ENCODE measurements around the gene PHIP. TPM values are rescaled to one million over a fixed set of nuclear protein-coding genes. Genes with fewer than 3 reads are reported as not detected.
"Not testable (repeated sequence)": the region's sequence is repeated elsewhere in the genome, so short reads cannot be mapped to it uniquely, and the experiment has no call there.

Gene PHIP
- total and polyA plus RNA-seq, 2 experiments from 2014 or later = 48.0 to 65.4 TPM

DNA sequence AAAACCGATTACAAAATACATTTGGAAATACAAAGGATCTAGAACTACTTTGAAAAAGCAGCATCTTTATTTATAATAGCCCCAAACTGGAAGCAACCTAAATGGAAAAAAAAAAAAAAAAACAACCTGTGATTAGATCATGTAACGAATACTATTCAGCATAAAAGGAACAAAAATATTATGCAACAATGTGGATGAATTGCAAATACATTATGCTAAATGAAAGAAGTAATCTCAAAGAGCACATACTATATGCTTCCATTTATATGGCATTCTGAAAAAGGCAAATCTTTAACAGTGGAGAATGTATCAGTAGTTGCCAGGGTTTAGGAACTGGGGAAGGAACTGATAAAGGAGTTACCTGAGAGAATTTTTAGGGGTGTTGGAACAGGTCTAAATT lies 181.8 kb downstream of the PHIP start (continued):
- TF ChIP-seq ZNF462 (CRISPR knock-in tag; IDR thresholded peaks at IDR 0.05) = no peak

DNA sequence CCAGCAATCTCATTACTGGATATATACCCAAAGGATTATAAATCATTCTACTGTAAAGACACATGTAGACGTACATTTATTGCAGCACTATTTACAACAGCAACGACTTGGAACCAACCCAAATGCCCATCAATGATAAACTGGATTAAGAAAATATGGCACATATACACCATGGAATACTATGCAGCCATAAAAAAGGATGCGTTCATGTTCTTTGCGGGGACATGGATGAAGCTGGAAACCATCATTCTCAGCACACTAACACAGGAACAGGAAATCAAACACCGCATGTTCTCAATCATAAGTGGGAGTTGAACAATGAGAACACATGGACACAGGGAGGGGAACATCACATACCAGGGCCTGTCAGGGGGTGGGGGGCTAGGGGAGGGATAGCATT lies 188.2 kb downstream of the PHIP start:
- not testable (repeated sequence) for H2AFZ ChIP-seq; H3K4me1 ChIP-seq (ENCODE audit: insufficient read depth); H3K27ac ChIP-seq (ENCODE audit: low read depth); H4K20me1 ChIP-seq (replicated peaks; ENCODE audit: insufficient read depth); H3K9me3 Mint-ChIP-seq; H3K79me2 ChIP-seq (replicated peaks; ENCODE audit: insufficient read depth); H3K4me2 ChIP-seq; H3K4me3 Mint-ChIP-seq; H3K36me3 ChIP-seq (ENCODE audit: insufficient read depth); H3K27ac Mint-ChIP-seq; ATAC-seq; H3K27me3 ChIP-seq (ENCODE audit: insufficient read depth); DNase-seq (ENCODE audit: low spot score); H3K27me3 Mint-ChIP-seq (ENCODE audit: insufficient read depth, low read depth, poor library complexity); H3K4me1 Mint-ChIP-seq; H3K9me2 ChIP-seq (ENCODE audit: insufficient read depth); H3F3A ChIP-seq (replicated peaks; ENCODE audit: low read depth); H3K4me3 ChIP-seq
- H3K36me3 Mint-ChIP-seq (ENCODE audit: low read depth) = peaks cover 28% of the 10 kb centered on the region

Other genes with a start within 250 kb of the PHIP start
- gene IRAK1BP1, start 210.7 kb downstream of the PHIP start, total RNA-seq (2014; rRNA removed; shearing (Covaris generic)) = 9.2 and 12.8 TPM in 2 replicates
- gene IRAK1BP1, start 210.7 kb downstream of the PHIP start, polyA plus RNA-seq (2016; fragmentation: Nextera tagmentation; extraction: Ambion mirVana) = 11.7 and 13.5 TPM in 2 replicates
- 166 and 193 TPM in 2 replicates for gene HMGN3, start 156.4 kb upstream of the PHIP start, total RNA-seq (2014; rRNA removed; shearing (Covaris generic))
- gene HMGN3, start 156.4 kb upstream of the PHIP start, polyA plus RNA-seq (2016; fragmentation: Nextera tagmentation; extraction: Ambion mirVana) = 868 and 956 TPM in 2 replicates